WTC11 (cell line): ENCODE results near the gene HOXB3. TPM values are rescaled to one million over a fixed set of nuclear protein-coding genes. Genes with fewer than 3 reads are reported as not detected.
A peak's percentile ranks its signal among the peaks of the same experiment; 100 is the strongest.

Experiments
- ATAC-seq: fragments of 200-7000 bp; cut with Tn5 transposase; 2 replicates; pipeline ENCODE4 v1.10.0; 2021; ENCODE audit warnings: mild to moderate bottlenecking, moderate library complexity
- CTCF ChIA-PET: fragments of 300-600 bp; sonication (Branson Sonifier 250); formaldehyde crosslinking; loops from one replicate; lab custom pipeline; 2021; ENCODE audit warnings: antibody characterized with exemption; lab: Charles Lee
- POLR2A ChIA-PET: fragments of 350-600 bp; sonication (Branson Sonifier 250); formaldehyde crosslinking; loops from one replicate; lab custom pipeline; 2021; ENCODE audit warnings: antibody characterized with exemption; lab: Charles Lee
- DNase-seq: peaks from one replicate; pipeline ENCODE4 v3.0.0; 2021; ENCODE audit warnings: low spot score
- H3K27ac Mint-ChIP-seq: 2 replicates; pipeline ENCODE4 v1.8.0; 2021; ENCODE audit warnings: mixed read lengths
- H3K27me3 Mint-ChIP-seq: 2 replicates; pipeline ENCODE4 v1.8.0; 2021; ENCODE audit warnings: low read depth, mild to moderate bottlenecking, moderate library complexity, mixed read lengths
- H3K36me3 Mint-ChIP-seq: 2 replicates; pipeline ENCODE4 v1.8.0; 2021; ENCODE audit warnings: mixed read lengths
- H3K4me1 Mint-ChIP-seq: 2 replicates; pipeline ENCODE4 v1.8.0; 2022; ENCODE audit warnings: mixed read lengths
- H3K4me3 Mint-ChIP-seq: 2 replicates; pipeline ENCODE4 v1.8.0; 2021; ENCODE audit warnings: mild to moderate bottlenecking, moderate library complexity, mixed read lengths
- H3K9me3 Mint-ChIP-seq: 2 replicates; pipeline ENCODE4 v1.8.0; 2021; ENCODE audit warnings: mixed read lengths
- AFF4 ChIP-seq: sonication (generic); formaldehyde crosslinking; IDR thresholded peaks from 2 replicates; pipeline ENCODE4 v1.8.1; 2023; ENCODE audit warnings: mild to moderate bottlenecking, missing genetic modification reagents, borderline replicate concordance
- ERG ChIP-seq: fragments of 250-450 bp; sonication (Bioruptor Pico); IDR thresholded peaks from 2 replicates; pipeline ENCODE4 v1.8.0; 2021; ENCODE audit warnings: mild to moderate bottlenecking
- ESRRA ChIP-seq: sonication (generic); formaldehyde crosslinking; IDR thresholded peaks from 2 replicates; pipeline ENCODE4 v1.8.1; 2022; ENCODE audit warnings: mild to moderate bottlenecking, missing genetic modification reagents, borderline replicate concordance
- IRF2 ChIP-seq: sonication (generic); formaldehyde crosslinking; IDR thresholded peaks from 2 replicates; pipeline ENCODE4 v1.8.0; 2022; ENCODE audit warnings: low read depth, missing genetic modification reagents, borderline replicate concordance
- JAZF1 ChIP-seq: fragments of 250-450 bp; sonication (Bioruptor Pico); IDR thresholded peaks from 2 replicates; pipeline ENCODE4 v1.9.0; 2021; ENCODE audit warnings: moderate library complexity, mild to moderate bottlenecking, inconsistent platforms
- MYBL2 ChIP-seq: sonication (generic); formaldehyde crosslinking; IDR thresholded peaks from 2 replicates; pipeline ENCODE4 v1.8.1; 2023; ENCODE audit warnings: mild to moderate bottlenecking, moderate library complexity, missing genetic modification reagents
- NFYB ChIP-seq: sonication (generic); formaldehyde crosslinking; conservative IDR thresholded peaks from 2 replicates; pipeline ENCODE4 v1.8.0; 2022; ENCODE audit warnings: low read depth, missing genetic modification reagents
- PREB ChIP-seq: sonication (generic); formaldehyde crosslinking; IDR thresholded peaks from 2 replicates; pipeline ENCODE4 v1.8.1; 2022; ENCODE audit warnings: mild to moderate bottlenecking, missing genetic modification reagents, moderate library complexity, borderline replicate concordance
- TEAD4 ChIP-seq: sonication (generic); formaldehyde crosslinking; IDR thresholded peaks from 2 replicates; pipeline ENCODE4 v1.8.0; 2022; ENCODE audit warnings: mild to moderate bottlenecking, missing genetic modification reagents
- USF1 ChIP-seq: sonication (generic); formaldehyde crosslinking; IDR thresholded peaks from 2 replicates; pipeline ENCODE4 v1.8.0; 2022; ENCODE audit warnings: mild to moderate bottlenecking, missing genetic modification reagents
- USF2 ChIP-seq: sonication (generic); formaldehyde crosslinking; IDR thresholded peaks from 2 replicates; pipeline ENCODE4 v1.8.1; 2023; ENCODE audit warnings: mild to moderate bottlenecking, missing genetic modification reagents, moderate library complexity
- ZNF232 ChIP-seq: sonication (generic); formaldehyde crosslinking; IDR thresholded peaks from 2 replicates; pipeline ENCODE4 v1.8.0; 2022; ENCODE audit warnings: mild to moderate bottlenecking, missing genetic modification reagents
- ZNF281 ChIP-seq: sonication (generic); formaldehyde crosslinking; IDR thresholded peaks from 2 replicates; pipeline ENCODE4 v1.8.0; 2023; ENCODE audit warnings: mild to moderate bottlenecking, missing genetic modification reagents
- ZNF425 ChIP-seq: fragments of 250-450 bp; sonication (Bioruptor Pico); conservative IDR thresholded peaks from 2 replicates; pipeline ENCODE4 v1.9.0; 2021; ENCODE audit warnings: mild to moderate bottlenecking
- ZNF512 ChIP-seq: sonication (generic); formaldehyde crosslinking; IDR thresholded peaks from 2 replicates; pipeline ENCODE4 v1.8.1; 2022; ENCODE audit warnings: missing genetic modification reagents, borderline replicate concordance
- total RNA-seq: library from RNA; stranded (reverse); gene quantifications from 3 replicates; pipeline ENCODE4 v1.2.3, GENCODE V29; 2021

HOXB3 gene
- total RNA-seq, 1 experiment from 2014 or later, result 0.09 TPM

GRCh38 chr17:48532261-48532660, 57.8 kb downstream of the HOXB3 start:
- TF ChIP-seq PREB (CRISPR knock-in tag), result no peak
- TF ChIP-seq ZNF281 (CRISPR knock-in tag), result no peak
- no peak for TF ChIP-seq ERG (CRISPR knock-in tag)
- TF ChIP-seq IRF2 (CRISPR knock-in tag), result no peak
- TF ChIP-seq ZNF512, result no peak
- no peak for TF ChIP-seq AFF4
- no peak for TF ChIP-seq JAZF1 (CRISPR knock-in tag)
- TF ChIP-seq ZNF232 (CRISPR knock-in tag), result no peak
- TF ChIP-seq ESRRA, result no peak
- no peak for TF ChIP-seq ZNF425 (CRISPR knock-in tag)
- no peak for TF ChIP-seq MYBL2 (CRISPR knock-in tag)
- ChIA-PET CTCF (interaction anchor here (2.6 kb wide), 1 partner anchor 31 kb away, joined by 8 read pairs; no protein-coding TSS in a partner anchor), POLR2A (no interaction called here)
- no peak for DNase-seq
- H3K4me3 Mint-ChIP-seq, result no peak overlapping the region
- no peaks in the 10 kb centered on the region for H3K9me3 Mint-ChIP-seq
- no peak overlapping the region for H3K27ac Mint-ChIP-seq
- ATAC-seq, result no peak
- peaks cover 54% of the 10 kb centered on the region for H3K4me1 Mint-ChIP-seq
- H3K36me3 Mint-ChIP-seq, result no peaks in the 10 kb centered on the region
- peaks cover 95% of the 10 kb centered on the region for H3K27me3 Mint-ChIP-seq

GRCh38 chr17:48530887-48531272, 59.2 kb downstream of the HOXB3 start, which contains the start of gene HOXB1:
Gene HOXB1, minus strand, starts transcription at chr17:48531011. Its CDS starts 107 bp downstream, at chr17:48530904.
- CTCF ChIA-PET, result interaction anchor here (1.0 kb wide), 2 partner anchors 12 to 30 kb away, joined by 3 to 6 read pairs; no protein-coding TSS in a partner anchor
- peak; percentile 63 for DNase-seq
- Mint-ChIP-seq H3K27ac (no peak within 1 kb of the TSS), H3K36me3 (no peaks in the 10 kb centered on the region), H3K27me3 (peaks cover 96% of the 10 kb centered on the region), H3K4me3 (peak within 1 kb of the TSS; percentile 32), H3K9me3 (no peaks in the 10 kb centered on the region), H3K4me1 (peaks cover 61% of the 10 kb centered on the region)
- TF ChIP-seq TEAD4 (CRISPR knock-in tag) (no peak), USF2 (CRISPR knock-in tag) (peak; percentile 82), NFYB (CRISPR knock-in tag) (peak; percentile 47), USF1 (CRISPR knock-in tag) (peak; percentile 81)
- ATAC-seq, result peak; percentile 41
- POLR2A ChIA-PET, result no interaction called here
